Lower leg skin (tissue), 3 donors: ENCODE results near the gene PWP2.
"Not testable (repeated sequence)": the region's sequence is repeated elsewhere in the genome, so short reads cannot be mapped to it uniquely, and the experiment has no call there.

ENCODE experiments used
- CTCF ChIP-seq, 3 donors: fragments of 450-650 bp; IDR thresholded peaks; one replicate each; pipeline ENCODE4 v1.5.1; 2016; ENCODE audit warnings: antibody characterized with exemption in 3 of 3, mild to moderate bottlenecking in 3 of 3, moderate library complexity in 2 of 3
- POLR2A ChIP-seq, 2 donors: fragments of 450-650 bp; IDR thresholded peaks; one replicate each; pipeline ENCODE4 v1.6.1; 2016 to 2017; ENCODE audit warnings: antibody characterized with exemption in 2 of 2, mild to moderate bottlenecking in 1 of 2, moderate library complexity in 1 of 2

- not testable (repeated sequence) for TF ChIP-seq CTCF, POLR2A (IDR thresholded peaks at IDR 0.05)
Observed at GRCh38 chr21:44139787-44140551, 32.8 kb downstream of the PWP2 start.
